DLD1 (cell line): ENCODE results near the gene CRIM1.
"Not testable (repeated sequence)": the region's sequence is repeated elsewhere in the genome, so short reads cannot be mapped to it uniquely, and the experiment has no call there.

Experiments used
- in situ Hi-C: cut with HindIII; loops from 2 replicates; pipeline ENCODE4 v1.10.0; 2017; ENCODE audit warnings: low sequenced_read_pairs

Gene CRIM1

GRCh38 chr2:36355151-36355889 lies at the start of gene CRIM1:
Gene CRIM1 (plus strand): TSS chr2:36355778. CDS start chr2:36356293, 515 bp downstream.
- in situ Hi-C loops: no loop called here

GRCh38 chr2:36307441-36307840 lies 48.1 kb upstream of the CRIM1 start:
- in situ Hi-C loops: no loop called here

GRCh38 chr2:36310444-36310843 lies 45.1 kb upstream of the CRIM1 start:
- in situ Hi-C loops: not testable (repeated sequence)

GRCh38 chr2:36318547-36318946 lies 37.0 kb upstream of the CRIM1 start:
- in situ Hi-C loops: no loop called here

- in situ Hi-C loops: no loop called here
These were observed 33.5 kb upstream of the CRIM1 start for GRCh38 chr2:36322108-36322507.

GRCh38 chr2:36326286-36326685 lies 29.3 kb upstream of the CRIM1 start:
- in situ Hi-C loops: no loop called here

GRCh38 chr2:36329251-36329650 lies 26.3 kb upstream of the CRIM1 start:
- in situ Hi-C loops: no loop called here

- in situ Hi-C loops: no loop called here
These were observed 25.7 kb upstream of the CRIM1 start for GRCh38 chr2:36329746-36330472.

GRCh38 chr2:36330473-36331395 lies 24.8 kb upstream of the CRIM1 start:
- in situ Hi-C loops: no loop called here

- in situ Hi-C loops: no loop called here
These were observed 22.1 kb upstream of the CRIM1 start for GRCh38 chr2:36333350-36334012.

GRCh38 chr2:36335597-36335996 lies 20.0 kb upstream of the CRIM1 start:
- in situ Hi-C loops: no loop called here

- in situ Hi-C loops: no loop called here
These were observed 19.3 kb upstream of the CRIM1 start for GRCh38 chr2:36336321-36336720.

- in situ Hi-C loops: no loop called here
These were observed 18.2 kb upstream of the CRIM1 start for GRCh38 chr2:36337354-36337753.

GRCh38 chr2:36338124-36338826 lies 17.3 kb upstream of the CRIM1 start:
- in situ Hi-C loops: no loop called here

GRCh38 chr2:36338827-36339145 lies 16.8 kb upstream of the CRIM1 start:
- in situ Hi-C loops: no loop called here

- in situ Hi-C loops: no loop called here
These were observed 15.9 kb upstream of the CRIM1 start for GRCh38 chr2:36339607-36340218.

GRCh38 chr2:36343606-36344005 lies 12.0 kb upstream of the CRIM1 start:
- in situ Hi-C loops: no loop called here

- in situ Hi-C loops: no loop called here
These were observed 6.9 kb upstream of the CRIM1 start for GRCh38 chr2:36348721-36349120.

GRCh38 chr2:36351291-36351690 lies 4.3 kb upstream of the CRIM1 start:
- in situ Hi-C loops: no loop called here
